ENCODE measurements around the gene CYP2E1.
"Not testable (repeated sequence)": the region's sequence is repeated elsewhere in the genome, so short reads cannot be mapped to it uniquely, and the experiment has no call there.

Gene CYP2E1

GRCh38 chr10:133568287-133568614, 41.1 kb downstream of the CYP2E1 start:
- TF ChIP-seq POLR2AphosphoS5 (IDR thresholded peaks at IDR 0.05; ENCODE audit: low read depth, low read length), result no peak
- no peak for TF ChIP-seq POLR2A (IDR thresholded peaks at IDR 0.05; ENCODE audit: low read depth, low read length)
- no peak for TF ChIP-seq SPI1 (IDR thresholded peaks at IDR 0.05; ENCODE audit: low read depth, low read length)
- no peak for FAIRE-seq
- no peak for DNase-seq (ENCODE audit: insufficient read length, low spot score)

GRCh38 chr10:133568831-133569527, 41.8 kb downstream of the CYP2E1 start:
- not testable (repeated sequence) for FAIRE-seq; DNase-seq (ENCODE audit: insufficient read length, low spot score)

GRCh38 chr10:133569801-133570200, 42.6 kb downstream of the CYP2E1 start:
- not testable (repeated sequence) for DNase-seq (ENCODE audit: insufficient read length, low spot score); FAIRE-seq

- FAIRE-seq, result not testable (repeated sequence)
Measured at GRCh38 chr10:133572055-133572454, 44.9 kb downstream of the CYP2E1 start.

GRCh38 chr10:133573460-133573859, 46.3 kb downstream of the CYP2E1 start:
- not testable (repeated sequence) for FAIRE-seq; DNase-seq (ENCODE audit: insufficient read length, low spot score)

More at GRCh38 chr10:133572055-133572454, 44.9 kb downstream of the CYP2E1 start:
- DNase-seq (ENCODE audit: insufficient read length, low spot score), result not testable (repeated sequence)

GRCh38 chr10:133577037-133577436, 49.9 kb downstream of the CYP2E1 start:
- not testable (repeated sequence) for DNase-seq (ENCODE audit: insufficient read length, low spot score); FAIRE-seq

Measured in GM12891 (cell line).